Tibial nerve (tissue), 4 donors: ENCODE measurements around the gene MAML2. TPM values are rescaled to one million over a fixed set of nuclear protein-coding genes. Genes with fewer than 3 reads are reported as not detected.

Experiments used
- DNase-seq, 2 donors: peaks; one replicate each; pipeline ENCODE4 v3.0.0-alpha.2; 2019; ENCODE audit warnings: low spot score in 2 of 2
- H3K27ac ChIP-seq, 4 donors: fragments of 200-600 bp; sonication (generic) in 3 of 4; one replicate each; pipeline ENCODE4 v1.5.1; 2017 to 2019; ENCODE audit warnings: mild to moderate bottlenecking in 1 of 4
- H3K27me3 ChIP-seq, 2 donors: fragments of 200-600 bp; sonication (generic) in 1 of 2; one replicate each; pipeline versions ENCODE4 v1.5.1 to v1.6.0; 2017 to 2019
- H3K36me3 ChIP-seq, 3 donors: fragments of 200-600 bp; sonication (generic); one replicate each; pipeline ENCODE4 v1.5.1; 2018 to 2019
- H3K4me1 ChIP-seq, 4 donors: fragments of 200-600 bp; sonication (generic) in 3 of 4; one replicate each; pipeline ENCODE4 v1.5.1; 2017 to 2019
- H3K4me3 ChIP-seq, 4 donors: fragments of 200-600 bp; sonication (generic) in 3 of 4; one replicate each; pipeline ENCODE4 v1.5.1; 2017 to 2019; ENCODE audit warnings: mild to moderate bottlenecking in 1 of 4, moderate library complexity in 1 of 4
- H3K9me3 ChIP-seq, 4 donors: fragments of 200-600 bp; sonication (generic) in 3 of 4; one replicate each; pipeline ENCODE4 v1.5.1; 2017 to 2019
- EP300 ChIP-seq, 2 donors: sonication (generic); formaldehyde crosslinking; IDR thresholded peaks; one replicate each; pipeline ENCODE4 v1.6.1; 2017; ENCODE audit warnings: antibody characterized with exemption in 2 of 2, mild to moderate bottlenecking in 1 of 2
- POLR2A ChIP-seq, 2 donors: fragments of 450-650 bp; IDR thresholded peaks; one replicate each; pipeline ENCODE4 v1.6.1; 2017; ENCODE audit warnings: antibody characterized with exemption in 2 of 2, mild to moderate bottlenecking in 2 of 2, moderate library complexity in 2 of 2
- WGBS, 2 donors: methylation state at CpG; one replicate each; pipeline ENCODE4 v1.1.5; 2018; 5-methylcytosine and 5-hydroxymethylcytosine counted together
- total RNA-seq, 4 donors: library from RNA; depleted of rRNA; stranded (reverse); fragments of >200 nt; gene quantifications; one replicate each; pipeline ENCODE4 v1.1.0, GENCODE V29; 2016
- TF ChIP-seq, protein P1 (sequence below), 5 experiments: fragments of 200-600 bp in 3 of 5; fragments of 450-650 bp in 2 of 5; sonication (generic) in 3 of 5; IDR thresholded peaks; one replicate each; pipeline ENCODE4 v1.5.1; 2016 to 2019; ENCODE audit warnings: antibody characterized with exemption in 5 of 5, mild to moderate bottlenecking in 3 of 5, moderate library complexity in 2 of 5

The MAML2 gene
- total RNA-seq, 4 donors from 2014 or later, result 20.5 to 38.4 (median 27.9) TPM

DNA sequence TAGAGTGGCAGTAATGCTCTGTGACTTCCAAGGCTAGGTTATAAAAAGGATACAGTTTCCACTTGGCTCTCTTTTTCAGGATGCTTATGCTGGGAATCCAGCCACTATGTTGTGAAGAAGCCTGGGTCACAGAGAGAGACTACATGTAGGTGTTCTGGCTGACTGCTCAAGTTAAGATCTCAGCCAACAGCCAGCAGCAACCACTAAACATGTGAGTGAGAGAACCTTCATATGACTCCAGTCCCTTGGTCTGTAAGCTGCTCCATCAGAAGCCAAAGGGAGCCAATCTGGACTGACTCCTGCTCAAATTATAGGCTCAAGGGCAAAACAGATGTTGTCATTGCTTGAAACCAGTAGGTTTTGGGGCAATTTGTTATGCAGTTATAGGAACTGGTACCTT is 162.7 kb downstream of the MAML2 start:
- H3K36me3 ChIP-seq, result no peaks in the 10 kb centered on the region
- H3K4me3 ChIP-seq, result no peak overlapping the region
- no peaks in the 10 kb centered on the region for H3K9me3 ChIP-seq
- no peak overlapping the region for H3K27ac ChIP-seq
- TF ChIP-seq, protein P1, sequence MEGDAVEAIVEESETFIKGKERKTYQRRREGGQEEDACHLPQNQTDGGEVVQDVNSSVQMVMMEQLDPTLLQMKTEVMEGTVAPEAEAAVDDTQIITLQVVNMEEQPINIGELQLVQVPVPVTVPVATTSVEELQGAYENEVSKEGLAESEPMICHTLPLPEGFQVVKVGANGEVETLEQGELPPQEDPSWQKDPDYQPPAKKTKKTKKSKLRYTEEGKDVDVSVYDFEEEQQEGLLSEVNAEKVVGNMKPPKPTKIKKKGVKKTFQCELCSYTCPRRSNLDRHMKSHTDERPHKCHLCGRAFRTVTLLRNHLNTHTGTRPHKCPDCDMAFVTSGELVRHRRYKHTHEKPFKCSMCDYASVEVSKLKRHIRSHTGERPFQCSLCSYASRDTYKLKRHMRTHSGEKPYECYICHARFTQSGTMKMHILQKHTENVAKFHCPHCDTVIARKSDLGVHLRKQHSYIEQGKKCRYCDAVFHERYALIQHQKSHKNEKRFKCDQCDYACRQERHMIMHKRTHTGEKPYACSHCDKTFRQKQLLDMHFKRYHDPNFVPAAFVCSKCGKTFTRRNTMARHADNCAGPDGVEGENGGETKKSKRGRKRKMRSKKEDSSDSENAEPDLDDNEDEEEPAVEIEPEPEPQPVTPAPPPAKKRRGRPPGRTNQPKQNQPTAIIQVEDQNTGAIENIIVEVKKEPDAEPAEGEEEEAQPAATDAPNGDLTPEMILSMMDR (IDR thresholded peaks at IDR 0.05), result no peak
- no peak for TF ChIP-seq EP300 (IDR thresholded peaks at IDR 0.05)
- no peak for TF ChIP-seq POLR2A (IDR thresholded peaks at IDR 0.05)
- peaks cover 0 to 6% (median 0%) of the 10 kb centered on the region in 4 donors for H3K4me1 ChIP-seq
- no peaks in the 10 kb centered on the region for H3K27me3 ChIP-seq
- no peak for DNase-seq

DNA sequence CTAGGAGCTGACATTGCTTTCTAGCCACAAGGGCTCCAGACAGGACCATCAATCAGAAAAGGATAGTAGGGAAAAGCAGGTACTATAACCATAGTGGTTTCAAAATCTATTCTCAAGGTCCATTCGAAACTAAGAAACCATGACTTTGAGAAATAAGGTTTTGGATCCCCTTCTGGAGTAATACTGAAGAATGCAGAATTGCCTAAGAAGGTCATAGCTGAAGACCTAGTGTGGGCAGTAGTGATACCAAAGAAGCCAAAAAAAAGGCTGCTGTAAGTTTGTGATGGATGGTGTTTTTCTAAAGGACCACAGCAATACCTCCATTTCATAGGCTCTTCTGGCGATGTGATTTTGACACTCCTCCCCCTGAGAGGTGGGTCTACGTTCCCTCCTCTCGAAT is 163.1 kb downstream of the MAML2 start:
- Histone ChIP-seq H3K36me3 (no peaks in the 10 kb centered on the region), H3K4me1 (peaks cover 0 to 6% (median 0%) of the 10 kb centered on the region in 4 donors), H3K4me3 (no peak overlapping the region), H3K9me3 (no peaks in the 10 kb centered on the region), H3K27ac (no peak overlapping the region), H3K27me3 (no peaks in the 10 kb centered on the region)
- TF ChIP-seq, protein P1 (IDR thresholded peaks at IDR 0.05), result no peak
- no peak for TF ChIP-seq EP300 (IDR thresholded peaks at IDR 0.05)
- no peak for TF ChIP-seq POLR2A (IDR thresholded peaks at IDR 0.05)
- WGBS, 2 donors, result 94 to 97% methylated on average over 4 of the region's 4 CpGs
- no peak for DNase-seq

DNA sequence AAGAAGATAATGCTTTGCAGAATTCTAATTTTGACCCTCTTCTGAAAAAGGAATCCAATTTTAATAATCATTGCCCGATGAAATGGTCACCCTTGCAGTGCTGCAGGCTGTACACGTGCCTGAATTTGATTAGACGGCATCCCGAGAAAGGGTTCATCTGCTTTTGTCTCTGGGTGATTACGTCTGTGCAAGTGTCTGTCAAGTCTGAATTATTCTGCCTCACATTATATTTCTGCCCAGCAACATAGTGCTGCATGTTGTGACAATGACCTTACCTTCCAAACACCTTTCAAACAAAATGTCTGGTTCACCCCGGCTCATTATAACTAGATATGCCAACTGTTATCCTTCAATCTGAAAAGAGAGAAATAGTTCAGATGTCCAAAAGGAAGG is 164.1 kb downstream of the MAML2 start:
- Histone ChIP-seq H3K4me1 (peaks cover 0 to 6% (median 0%) of the 10 kb centered on the region in 4 donors), H3K27ac (no peak overlapping the region), H3K27me3 (no peaks in the 10 kb centered on the region), H3K4me3 (no peak overlapping the region), H3K36me3 (no peaks in the 10 kb centered on the region), H3K9me3 (no peaks in the 10 kb centered on the region)
- no peak for DNase-seq
- TF ChIP-seq EP300 (IDR thresholded peaks at IDR 0.05) (no peak), POLR2A (IDR thresholded peaks at IDR 0.05) (no peak)
- TF ChIP-seq, protein P1 (IDR thresholded peaks at IDR 0.05), result no peak
- 89 to 91% methylated on average over 6 of the region's 6 CpGs for WGBS, 2 donors

DNA sequence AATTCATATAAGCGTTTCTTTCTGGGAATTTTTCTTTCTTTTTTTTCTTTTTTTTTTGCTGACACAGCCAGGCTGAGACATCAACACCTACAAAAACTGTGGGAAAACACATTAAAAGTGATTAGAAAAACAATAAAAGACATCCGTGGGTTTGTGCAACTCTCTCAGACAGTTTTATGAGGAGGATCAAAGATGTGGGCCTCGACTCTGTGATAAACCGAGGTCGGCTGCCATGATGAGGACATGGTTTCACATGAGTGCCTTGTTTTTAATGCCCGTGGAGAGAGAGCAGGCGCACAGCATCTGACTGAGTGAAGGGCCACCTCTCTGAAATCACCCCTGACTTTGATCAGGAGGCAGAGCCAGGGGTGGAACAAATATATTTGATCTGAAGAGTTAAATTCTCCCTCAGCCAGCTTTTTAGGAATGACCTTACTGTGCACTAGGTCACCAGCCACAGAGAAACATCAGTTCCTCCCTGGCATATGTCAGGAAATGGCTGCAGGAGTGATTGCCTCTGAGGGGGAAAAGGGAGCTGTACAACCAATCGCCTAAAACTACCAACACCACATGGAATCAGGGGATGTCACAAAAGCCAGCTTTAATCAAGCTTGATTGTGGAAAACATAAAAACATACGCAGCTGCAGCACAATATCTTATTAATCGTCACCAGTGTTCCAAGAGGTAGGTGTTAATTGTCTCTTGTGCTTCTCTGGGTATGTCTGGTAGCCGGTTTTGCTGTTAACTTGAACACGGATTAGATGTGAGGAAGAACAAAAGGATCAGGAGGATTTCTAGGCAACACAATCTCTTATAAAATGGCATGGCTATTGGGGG is 164.7 kb downstream of the MAML2 start:
- Histone ChIP-seq H3K27ac (no peak overlapping the region), H3K36me3 (no peaks in the 10 kb centered on the region), H3K4me1 (peaks cover 0 to 6% (median 0%) of the 10 kb centered on the region in 4 donors), H3K27me3 (no peaks in the 10 kb centered on the region), H3K4me3 (no peak overlapping the region), H3K9me3 (no peaks in the 10 kb centered on the region)
- TF ChIP-seq, protein P1 (IDR thresholded peaks at IDR 0.05), result no peak
- no peak for TF ChIP-seq EP300 (IDR thresholded peaks at IDR 0.05)
- TF ChIP-seq POLR2A (IDR thresholded peaks at IDR 0.05), result no peak
- DNase-seq, result no peak
- 65 to 68% methylated on average over 12 of the region's 12 CpGs for WGBS, 2 donors

DNA sequence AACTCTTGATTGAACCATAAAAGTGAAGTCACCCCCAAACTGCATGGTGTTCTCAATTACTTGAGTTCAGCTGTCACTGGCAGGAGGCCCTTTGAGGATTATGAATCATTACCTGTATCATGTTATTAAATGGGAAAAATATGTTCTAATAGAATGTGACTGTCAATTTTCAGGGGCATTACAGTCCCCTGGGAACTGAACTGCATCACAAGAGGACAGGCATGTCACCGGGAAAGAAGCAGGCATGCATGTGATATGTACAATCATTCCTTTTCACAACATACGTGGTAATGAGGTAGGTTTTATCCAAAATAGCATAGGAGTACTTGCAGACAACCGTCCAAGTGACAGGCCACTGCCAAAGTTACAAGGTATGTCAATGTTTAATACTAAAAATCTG is 165.8 kb downstream of the MAML2 start:
- Histone ChIP-seq H3K9me3 (no peaks in the 10 kb centered on the region), H3K4me3 (no peak overlapping the region), H3K4me1 (peaks cover 0 to 6% (median 0%) of the 10 kb centered on the region in 4 donors), H3K27ac (no peak overlapping the region), H3K27me3 (no peaks in the 10 kb centered on the region), H3K36me3 (no peaks in the 10 kb centered on the region)
- WGBS, 2 donors, result 87 to 88% methylated on average over 3 of the region's 3 CpGs
- TF ChIP-seq, protein P1 (IDR thresholded peaks at IDR 0.05), result no peak
- TF ChIP-seq POLR2A (IDR thresholded peaks at IDR 0.05) (no peak), EP300 (IDR thresholded peaks at IDR 0.05) (no peak)
- DNase-seq, result no peak
